SK-N-MC (cell line): ENCODE measurements around the gene SLC9A9.

Experiments used
- EZH2 ChIP-seq: fragments of 200-600 bp; sonication (generic); IDR thresholded peaks from one replicate; pipeline ENCODE4 v1.6.1; 2017; ENCODE audit warnings: antibody characterized with exemption
- FOXP2 ChIP-seq: optimal IDR thresholded peaks from 2 replicates; pipeline ENCODE3; 2011; ENCODE audit warnings: mild to moderate bottlenecking, moderate library complexity; ENCODE audit not compliant: insufficient read depth; ENCODE audit errors: extremely low read length, control extremely low read depth
- POLR2AphosphoS5 ChIP-seq: IDR thresholded peaks from 2 replicates; pipeline ENCODE4 v1.6.1; 2012; ENCODE audit warnings: mild to moderate bottlenecking, low read depth, low read length, borderline replicate concordance

DNA sequence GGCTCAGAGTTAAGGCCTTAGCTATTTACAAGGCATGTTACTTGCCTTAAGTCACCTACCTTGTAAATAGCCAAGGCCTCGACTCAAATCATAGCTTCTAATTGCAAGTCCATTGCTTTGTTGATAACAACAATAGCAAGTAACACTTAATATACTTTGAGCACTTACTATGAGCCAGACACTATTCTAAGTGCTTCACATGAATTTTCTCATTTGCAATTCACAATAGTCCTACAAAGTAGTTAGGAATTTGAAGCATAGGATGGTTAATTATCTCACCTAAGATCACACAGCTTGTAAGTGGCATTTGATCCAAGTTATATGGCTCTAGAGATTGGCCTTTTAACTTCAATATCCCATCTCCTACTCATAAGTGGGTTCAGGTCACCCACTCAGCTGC is 28.4 kb downstream of the SLC9A9 start:
- no peak for TF ChIP-seq POLR2AphosphoS5
- TF ChIP-seq EZH2: no peak
- no peak for TF ChIP-seq FOXP2
